Gastrocnemius medialis (tissue), 4 donors: ENCODE results near the gene DCLK2.

ENCODE experiments used
- POLR2A ChIP-seq, 2 donors: fragments of 450-650 bp; IDR thresholded peaks; one replicate each; pipeline ENCODE4 v1.6.1; 2017; ENCODE audit warnings: antibody characterized with exemption in 2 of 2, mild to moderate bottlenecking in 2 of 2, moderate library complexity in 2 of 2
- TF ChIP-seq, protein P1 (sequence below), 5 experiments: fragments of 450-650 bp in 3 of 5; fragments of 200-600 bp in 2 of 5; sonication (generic) in 2 of 5; IDR thresholded peaks in 4 of 5; conservative IDR thresholded peaks in 1 of 5; 1 replicate in 4 of 5; 2 replicates in 1 of 5; pipeline ENCODE4 v1.5.1; 2016 to 2019; ENCODE audit warnings: antibody characterized with exemption in 5 of 5, mild to moderate bottlenecking in 3 of 5, moderate library complexity in 3 of 5

DNA sequence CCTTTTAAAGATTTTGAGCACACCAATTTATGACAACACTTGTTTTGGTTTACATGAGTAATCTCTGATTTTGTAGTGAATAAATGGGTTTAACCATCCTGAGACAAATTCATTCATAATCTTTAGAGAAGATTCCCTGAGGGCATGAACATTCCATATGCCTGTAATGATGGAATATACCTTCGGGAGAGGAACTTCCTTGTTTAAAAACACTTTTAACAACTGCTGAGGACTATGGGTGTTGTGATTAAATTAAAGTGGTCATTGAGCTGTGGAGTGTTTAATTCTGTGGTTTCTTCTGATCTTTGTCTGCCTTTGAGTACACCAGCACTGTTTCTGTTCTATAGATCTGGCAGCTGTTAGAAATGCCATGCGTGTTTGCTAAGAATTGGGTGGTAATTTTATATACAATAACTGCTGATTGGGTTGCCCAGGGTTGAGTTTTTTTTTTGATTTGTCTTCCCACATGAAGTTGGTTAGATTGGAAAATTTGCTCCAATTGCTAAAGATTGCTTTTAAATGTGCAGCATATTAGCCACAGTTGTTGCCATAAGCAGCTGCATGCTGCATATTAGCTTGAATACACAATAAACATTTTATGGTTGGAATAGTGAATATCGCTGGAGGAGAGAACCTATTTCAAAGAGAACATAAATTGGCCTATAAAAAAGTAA lies 86.8 kb downstream of the DCLK2 start:
- TF ChIP-seq, protein P1, sequence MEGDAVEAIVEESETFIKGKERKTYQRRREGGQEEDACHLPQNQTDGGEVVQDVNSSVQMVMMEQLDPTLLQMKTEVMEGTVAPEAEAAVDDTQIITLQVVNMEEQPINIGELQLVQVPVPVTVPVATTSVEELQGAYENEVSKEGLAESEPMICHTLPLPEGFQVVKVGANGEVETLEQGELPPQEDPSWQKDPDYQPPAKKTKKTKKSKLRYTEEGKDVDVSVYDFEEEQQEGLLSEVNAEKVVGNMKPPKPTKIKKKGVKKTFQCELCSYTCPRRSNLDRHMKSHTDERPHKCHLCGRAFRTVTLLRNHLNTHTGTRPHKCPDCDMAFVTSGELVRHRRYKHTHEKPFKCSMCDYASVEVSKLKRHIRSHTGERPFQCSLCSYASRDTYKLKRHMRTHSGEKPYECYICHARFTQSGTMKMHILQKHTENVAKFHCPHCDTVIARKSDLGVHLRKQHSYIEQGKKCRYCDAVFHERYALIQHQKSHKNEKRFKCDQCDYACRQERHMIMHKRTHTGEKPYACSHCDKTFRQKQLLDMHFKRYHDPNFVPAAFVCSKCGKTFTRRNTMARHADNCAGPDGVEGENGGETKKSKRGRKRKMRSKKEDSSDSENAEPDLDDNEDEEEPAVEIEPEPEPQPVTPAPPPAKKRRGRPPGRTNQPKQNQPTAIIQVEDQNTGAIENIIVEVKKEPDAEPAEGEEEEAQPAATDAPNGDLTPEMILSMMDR (IDR thresholded peaks at IDR 0.05 in 4 of 5, conservative IDR thresholded peaks at IDR 0.05 in 1 of 5) = no peak
- no peak for TF ChIP-seq POLR2A (IDR thresholded peaks at IDR 0.05)
